HG02840 (cell line): ENCODE data around the gene CAMTA1.

Source experiments
- ATAC-seq: cut with Tn5 transposase; IDR thresholded peaks from one replicate; pipeline ENCODE4 v1.9.1; 2021; ENCODE audit warnings: mild to moderate bottlenecking, moderate library complexity, moderate number of reproducible peaks; ENCODE audit not compliant: unreplicated experiment, low FRiP score

The CAMTA1 gene

GRCh38 chr1:7538849-7539768 is 753.9 kb downstream of the CAMTA1 start:
- ATAC-seq = no peak

DNA sequence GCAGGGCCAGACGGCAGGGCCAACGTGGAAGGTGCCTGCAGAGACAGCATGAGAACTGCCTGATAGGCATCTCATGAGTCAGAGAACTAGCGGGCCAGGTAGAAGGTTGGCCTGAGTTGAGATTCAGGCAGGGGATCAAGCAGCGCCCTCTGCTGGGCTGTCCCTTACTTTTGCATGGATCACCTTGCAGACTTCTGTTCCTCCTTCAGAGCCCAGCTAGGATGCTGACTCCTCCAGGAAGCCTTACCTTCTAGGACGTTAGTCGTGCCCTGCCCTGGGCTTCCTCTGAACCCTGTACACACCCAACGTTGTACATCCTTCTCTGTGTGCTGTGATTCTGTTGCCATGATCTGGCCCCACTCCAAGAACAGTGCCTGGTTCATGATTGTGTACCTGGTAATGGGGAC is 754.5 kb downstream of the CAMTA1 start:
- ATAC-seq = no peak

GRCh38 chr1:7540816-7541215 is 755.6 kb downstream of the CAMTA1 start:
- ATAC-seq = no peak

GRCh38 chr1:7541629-7542028 is 756.4 kb downstream of the CAMTA1 start:
- ATAC-seq = no peak

DNA sequence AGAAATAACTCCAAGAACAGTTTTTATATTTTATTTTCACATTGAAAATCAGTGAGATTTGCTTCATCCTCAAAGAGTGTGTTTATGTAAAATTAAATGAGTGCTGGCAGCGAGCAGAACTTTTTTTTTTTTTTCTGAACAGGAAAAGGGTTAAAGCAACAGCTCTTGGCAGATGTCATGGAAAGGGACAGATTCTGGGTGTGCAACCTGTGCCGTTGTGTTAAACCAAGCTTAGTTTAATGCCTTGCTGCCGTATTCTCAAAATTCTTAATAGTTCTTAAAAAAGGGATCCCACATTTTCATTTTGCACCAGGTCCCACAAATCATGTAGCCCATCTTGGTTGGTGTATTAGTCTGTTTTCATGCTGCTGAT is 758.5 kb downstream of the CAMTA1 start:
- ATAC-seq = no peak

- ATAC-seq = no peak
Observed at GRCh38 chr1:7549277-7550161, 764.3 kb downstream of the CAMTA1 start.

- no peak for ATAC-seq
Observed at GRCh38 chr1:7550261-7550865, 765.1 kb downstream of the CAMTA1 start.

DNA sequence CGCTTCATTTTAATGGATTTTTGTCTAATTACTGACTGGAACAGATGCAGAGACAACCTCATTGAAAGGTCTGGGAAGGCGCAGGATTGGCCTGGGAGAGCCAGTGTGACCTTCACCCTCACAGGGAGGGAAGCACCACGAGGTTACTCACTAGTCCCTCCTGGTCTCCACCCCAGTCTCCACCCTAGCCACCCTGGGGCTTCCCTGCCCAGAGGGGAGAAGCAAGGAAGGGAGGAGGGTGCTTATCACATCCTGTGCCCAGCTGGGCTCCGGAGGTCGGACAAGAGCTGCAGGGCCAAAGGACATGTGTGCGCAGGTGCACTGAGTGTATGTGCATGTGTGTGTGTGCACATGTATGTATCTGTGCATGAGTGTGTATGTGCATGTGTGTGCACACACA is 765.7 kb downstream of the CAMTA1 start:
- no peak for ATAC-seq

- ATAC-seq = no peak
Observed at GRCh38 chr1:7551442-7551841, 766.2 kb downstream of the CAMTA1 start.

DNA sequence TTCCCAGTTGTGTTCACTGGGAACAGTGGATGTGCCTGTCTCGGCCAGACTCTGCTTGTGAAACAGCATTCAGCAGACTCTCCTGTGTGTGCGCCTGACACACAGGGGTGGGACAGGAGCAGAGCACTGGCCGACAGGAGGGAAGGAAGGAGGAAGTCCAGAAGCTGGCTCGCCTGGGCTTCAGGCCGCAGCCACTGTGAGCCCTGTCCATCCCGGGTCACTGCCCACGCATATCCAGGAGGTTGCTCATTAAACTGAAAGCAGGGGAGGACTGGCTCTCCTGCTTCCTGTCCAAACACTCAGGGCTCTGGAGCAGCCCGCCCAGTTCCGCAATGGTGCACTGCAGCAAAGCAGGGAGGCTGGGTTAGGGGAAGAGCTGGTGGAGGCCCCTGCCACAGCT is 767.1 kb downstream of the CAMTA1 start:
- no peak for ATAC-seq

GRCh38 chr1:7553042-7553690 is 767.9 kb downstream of the CAMTA1 start:
- ATAC-seq = no peak

GRCh38 chr1:7554385-7555235 is 769.4 kb downstream of the CAMTA1 start:
- no peak for ATAC-seq

DNA sequence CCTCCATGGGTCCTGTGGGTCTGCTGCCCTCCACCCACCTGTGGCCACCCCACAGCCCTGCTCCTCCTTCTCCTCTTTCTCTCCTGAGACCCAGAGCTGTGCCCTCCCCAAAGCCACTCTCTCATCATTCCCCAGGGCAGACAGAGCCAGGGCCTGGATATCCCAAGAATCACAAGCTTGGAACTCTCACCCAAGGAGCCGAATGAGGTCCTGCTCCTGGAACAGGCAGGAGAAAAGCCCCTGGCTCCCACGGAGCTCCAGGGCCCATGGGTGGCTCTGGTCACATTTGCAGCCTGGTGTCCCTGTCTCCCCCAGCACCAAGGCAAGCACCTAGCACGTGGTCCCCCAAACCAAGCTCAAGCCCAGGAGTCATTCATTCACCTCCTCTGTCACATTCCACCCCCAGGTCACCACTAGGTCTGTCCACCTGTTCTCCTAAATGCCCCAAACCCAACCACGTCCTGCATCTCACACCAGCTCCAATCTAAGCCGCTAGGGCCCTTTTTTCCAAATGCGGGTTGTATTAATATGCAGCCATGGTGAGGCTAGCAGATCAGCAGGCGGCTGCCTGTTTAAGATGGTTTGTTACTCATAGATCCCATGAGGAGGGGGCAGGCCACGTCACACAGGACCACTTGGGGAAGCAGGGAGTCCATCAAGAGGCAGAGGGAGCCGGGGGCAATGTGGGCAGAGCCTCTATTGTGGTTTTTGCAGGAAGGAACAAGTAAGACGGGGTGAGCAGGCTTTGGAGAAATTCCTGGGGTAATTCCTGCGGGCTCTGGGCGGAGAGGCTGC is 770.3 kb downstream of the CAMTA1 start:
- ATAC-seq = no peak

GRCh38 chr1:7557301-7557891 is 772.1 kb downstream of the CAMTA1 start:
- ATAC-seq = no peak

- no peak for ATAC-seq
Observed at GRCh38 chr1:7558041-7558461, 772.8 kb downstream of the CAMTA1 start.

DNA sequence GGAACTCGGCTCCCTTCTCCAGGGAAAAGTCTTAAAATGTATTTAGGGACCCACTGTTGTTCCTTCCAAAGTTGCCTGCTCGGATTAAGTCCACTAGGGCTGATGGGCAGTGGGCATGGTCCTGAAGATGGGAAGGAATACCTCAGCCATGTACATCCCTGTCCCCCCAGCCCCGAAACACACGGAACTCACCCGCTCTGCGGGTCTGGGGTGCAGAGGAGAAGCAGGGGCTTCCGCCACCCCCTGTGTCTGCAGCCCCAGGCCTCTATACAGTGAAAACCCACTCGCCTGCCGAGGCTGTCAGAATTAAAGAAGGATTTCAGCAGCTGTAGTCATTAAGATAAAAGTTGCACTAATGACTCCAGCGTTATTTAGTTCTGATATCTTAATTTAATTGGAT is 773.2 kb downstream of the CAMTA1 start:
- ATAC-seq = no peak

GRCh38 chr1:7558921-7559869 is 773.9 kb downstream of the CAMTA1 start:
- ATAC-seq = no peak
